ENCODE results near the gene SPTBN1.
A peak's percentile ranks its signal among the peaks of the same experiment; 100 is the strongest.

The SPTBN1 gene

DNA sequence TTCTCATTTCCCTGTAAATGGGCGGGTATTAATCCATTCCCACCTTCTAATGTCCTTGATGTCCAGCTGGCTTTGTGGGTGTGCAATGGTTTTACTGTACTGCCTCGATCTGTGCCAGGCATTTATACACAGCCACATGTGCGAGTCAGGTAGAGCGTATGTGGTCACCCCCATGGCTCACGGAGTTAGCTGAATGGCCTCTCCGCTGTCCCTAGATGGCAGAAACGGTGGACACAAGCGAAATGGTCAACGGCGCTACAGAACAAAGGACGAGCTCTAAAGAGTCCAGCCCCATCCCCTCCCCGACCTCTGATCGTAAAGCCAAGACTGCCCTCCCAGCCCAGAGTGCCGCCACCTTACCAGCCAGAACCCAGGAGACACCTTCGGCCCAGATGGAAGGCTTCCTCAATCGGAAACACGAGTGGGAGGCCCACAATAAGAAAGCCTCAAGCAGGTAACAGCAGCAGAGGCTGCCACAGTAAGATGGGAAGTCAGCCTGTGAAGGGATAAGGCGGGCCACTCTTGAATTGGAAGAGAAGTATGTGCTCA, 208.2 kb downstream of the SPTBN1 start:
- DNase-seq = no peak

DNA sequence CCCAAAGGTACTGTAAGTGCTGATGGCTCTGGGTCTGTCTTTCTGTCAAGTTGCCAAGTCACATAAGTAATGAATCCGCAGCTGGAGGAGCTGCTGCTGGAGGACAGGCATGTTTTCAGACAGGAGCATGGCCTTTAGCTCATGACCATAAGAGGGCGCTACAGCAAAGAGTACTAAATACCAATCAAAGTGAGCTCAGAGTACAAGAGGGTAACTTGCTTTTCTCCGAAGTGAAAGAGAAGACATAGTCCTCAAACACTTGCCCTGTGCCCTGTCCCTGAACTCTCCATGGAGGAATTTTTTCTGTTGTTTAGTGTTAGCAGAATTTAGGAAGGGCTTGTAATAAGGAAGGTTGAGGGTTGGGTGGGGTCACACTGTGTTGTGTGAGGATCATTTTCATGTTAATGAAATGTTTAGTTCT, 209.3 kb downstream of the SPTBN1 start:
- DNase-seq = no peak

DNA sequence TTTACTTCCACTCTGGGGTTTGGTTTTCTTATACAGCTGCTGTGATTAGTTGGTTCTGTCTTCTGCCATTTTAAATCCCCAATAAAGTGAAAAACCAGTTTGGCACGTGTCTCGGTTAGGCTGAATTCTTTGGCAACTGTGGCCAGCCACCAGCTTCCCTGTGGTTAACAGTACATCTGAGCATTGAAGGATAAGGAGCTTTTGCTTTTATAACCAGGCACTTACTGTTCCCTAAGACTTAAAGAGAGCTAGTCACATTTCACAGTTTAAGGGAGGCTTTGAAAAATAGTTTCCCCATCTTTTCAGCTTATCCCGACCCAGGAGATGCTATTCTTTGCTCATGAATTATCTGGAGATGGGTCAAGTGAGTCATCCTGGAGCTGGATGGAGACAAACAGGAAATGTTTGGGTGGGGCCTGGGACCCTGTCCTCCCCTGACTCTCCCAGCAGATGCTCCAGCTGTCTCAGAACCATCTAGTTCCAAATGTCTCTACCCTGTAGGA, 210.1 kb downstream of the SPTBN1 start:
- DNase-seq = no peak

DNA sequence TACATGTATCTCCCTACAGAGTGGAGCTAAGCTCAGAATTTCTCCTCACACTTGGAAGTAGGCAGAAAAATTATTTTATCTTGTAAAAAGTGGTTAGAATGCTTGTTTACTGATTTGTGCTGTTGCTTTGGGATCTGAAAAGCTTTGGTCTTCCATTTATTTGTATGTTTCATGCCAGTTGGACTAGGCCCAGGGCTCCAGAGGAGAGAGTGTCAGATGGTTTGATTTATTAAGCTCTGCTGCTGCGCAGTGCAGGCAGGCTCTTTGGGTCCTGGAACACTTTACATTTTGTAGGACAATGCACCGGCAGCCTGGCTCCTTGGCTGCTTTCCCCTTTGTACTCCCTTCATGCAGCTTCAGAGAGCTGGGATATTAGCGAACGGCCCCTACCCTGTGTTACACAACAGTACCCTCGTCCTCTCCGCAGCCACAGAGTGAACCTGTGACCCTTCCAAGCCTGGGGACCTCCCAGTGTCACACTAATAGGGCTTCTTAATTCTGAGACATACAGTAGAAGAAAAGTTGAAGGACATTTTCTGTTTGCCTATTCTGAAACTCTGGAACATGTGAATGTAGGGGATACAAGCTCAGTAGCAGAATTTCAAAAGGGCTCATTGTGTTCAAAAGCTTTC, 210.6 kb downstream of the SPTBN1 start:
- DNase-seq = no peak

DNA sequence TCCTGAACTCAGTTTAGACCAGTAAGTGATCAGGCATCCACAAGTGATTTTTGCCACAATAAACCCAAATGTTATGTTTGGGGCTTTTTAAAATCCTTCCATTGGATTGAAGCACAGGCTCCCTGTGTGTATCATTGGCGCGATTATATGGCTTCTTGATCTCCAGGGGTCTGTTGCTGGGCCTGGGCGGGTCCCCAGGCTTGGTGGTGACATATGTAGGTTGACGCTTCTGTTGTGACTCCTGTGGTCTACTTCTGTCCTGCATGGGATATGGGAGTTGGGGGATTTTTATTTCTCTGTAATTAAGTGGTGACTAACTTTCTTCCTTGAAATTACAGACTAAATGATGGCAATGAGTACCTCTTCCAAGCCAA, 211.1 kb downstream of the SPTBN1 start:
- DNase-seq = no peak

DNA sequence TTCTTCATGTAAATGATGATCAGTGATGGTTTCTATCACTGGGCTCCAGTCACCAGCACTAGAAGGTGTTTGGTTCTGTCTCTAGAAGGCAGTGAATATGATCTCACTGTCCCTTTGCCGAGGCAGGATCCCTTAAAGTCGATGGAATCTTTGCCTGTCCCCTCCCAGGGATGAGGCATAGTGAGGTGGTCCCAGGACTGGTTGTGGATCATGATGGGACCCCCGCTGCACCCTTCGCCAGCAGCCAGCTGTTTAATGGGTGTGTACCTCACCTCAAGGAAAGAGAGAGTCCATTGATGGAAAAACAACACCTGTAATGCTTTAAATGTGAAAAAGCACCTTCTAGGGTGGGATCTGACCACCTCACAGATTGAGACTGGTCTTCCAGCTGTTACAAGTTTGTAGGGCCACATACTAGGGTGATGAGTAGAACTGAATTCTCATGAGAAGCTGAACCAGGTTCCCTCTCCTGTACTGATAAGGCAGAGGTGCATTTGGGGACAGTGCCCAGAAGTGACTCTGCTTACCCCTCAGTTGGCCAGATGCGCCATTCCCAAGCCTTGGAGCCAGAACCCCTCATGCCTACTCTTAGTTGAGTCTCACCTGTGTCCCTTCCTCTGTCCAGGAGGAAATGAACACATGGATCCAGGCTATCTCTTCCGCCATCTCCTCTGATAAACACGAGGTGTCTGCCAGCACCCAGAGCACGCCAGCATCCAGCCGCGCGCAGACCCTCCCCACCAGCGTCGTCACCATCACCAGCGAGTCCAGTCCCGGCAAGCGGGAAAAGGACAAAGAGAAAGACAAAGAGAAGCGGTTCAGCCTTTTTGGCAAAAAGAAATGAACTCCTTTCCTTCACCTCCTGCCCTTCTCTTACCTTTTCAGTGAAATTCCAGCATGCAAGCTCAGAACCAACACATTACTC, 211.9 kb downstream of the SPTBN1 start:
- DNase-seq = no peak

DNA sequence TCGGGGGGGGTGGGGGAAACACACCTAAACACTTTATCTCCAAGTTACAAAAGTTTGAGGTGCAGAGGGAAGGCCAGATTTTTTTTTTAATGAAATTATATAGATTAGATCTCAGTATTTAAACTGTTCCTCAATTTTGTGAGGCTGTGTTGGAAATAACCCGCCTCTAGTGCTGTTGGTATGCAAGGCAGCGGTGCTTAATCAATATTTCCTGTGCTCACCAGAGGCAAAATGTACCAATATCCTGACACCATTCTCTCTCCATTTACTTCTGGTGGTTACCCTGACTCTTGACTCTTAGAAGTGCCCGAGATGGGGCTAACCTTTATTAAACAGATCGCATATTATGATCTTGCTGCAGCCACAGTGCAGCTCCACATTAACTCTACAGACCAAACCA, 212.6 kb downstream of the SPTBN1 start:
- no peak for DNase-seq

DNA sequence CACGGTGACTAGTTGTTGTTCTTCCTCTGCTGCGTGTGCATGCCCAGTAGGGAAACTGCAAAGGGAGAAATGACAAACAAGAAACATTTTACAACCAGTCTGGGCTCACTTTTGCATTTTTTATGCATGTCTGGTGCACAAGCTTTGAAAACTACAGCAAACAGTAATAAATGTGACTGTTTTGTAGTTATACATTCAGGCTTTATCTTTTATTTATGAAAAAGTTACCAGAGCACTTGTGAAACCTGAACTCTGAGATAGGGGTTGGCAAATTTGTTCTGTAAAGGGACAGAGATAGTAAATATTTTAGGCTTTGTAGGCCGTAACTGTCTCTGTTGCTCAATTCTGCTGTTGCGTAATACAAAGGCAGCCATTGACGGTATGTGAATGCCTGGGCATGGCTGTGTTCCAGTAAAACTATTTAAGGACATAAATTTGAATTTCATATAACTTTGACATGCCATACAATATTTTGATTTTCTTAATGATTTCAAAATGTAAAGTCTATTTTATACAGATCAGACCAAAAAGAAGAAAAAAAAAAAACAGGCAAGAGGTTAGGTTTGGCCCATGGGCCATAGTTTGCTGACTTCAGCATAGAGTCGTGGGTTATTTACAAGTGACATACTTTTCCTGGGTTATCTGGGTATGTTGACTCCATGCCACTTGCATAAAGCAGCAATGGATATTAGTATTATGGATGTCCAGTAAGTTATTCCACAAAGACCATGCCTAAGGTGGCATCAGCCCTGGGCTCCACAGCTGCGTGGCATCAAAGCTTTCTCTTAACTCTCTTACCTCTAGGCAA, 213.8 kb downstream of the SPTBN1 start:
- no peak for DNase-seq

DNA sequence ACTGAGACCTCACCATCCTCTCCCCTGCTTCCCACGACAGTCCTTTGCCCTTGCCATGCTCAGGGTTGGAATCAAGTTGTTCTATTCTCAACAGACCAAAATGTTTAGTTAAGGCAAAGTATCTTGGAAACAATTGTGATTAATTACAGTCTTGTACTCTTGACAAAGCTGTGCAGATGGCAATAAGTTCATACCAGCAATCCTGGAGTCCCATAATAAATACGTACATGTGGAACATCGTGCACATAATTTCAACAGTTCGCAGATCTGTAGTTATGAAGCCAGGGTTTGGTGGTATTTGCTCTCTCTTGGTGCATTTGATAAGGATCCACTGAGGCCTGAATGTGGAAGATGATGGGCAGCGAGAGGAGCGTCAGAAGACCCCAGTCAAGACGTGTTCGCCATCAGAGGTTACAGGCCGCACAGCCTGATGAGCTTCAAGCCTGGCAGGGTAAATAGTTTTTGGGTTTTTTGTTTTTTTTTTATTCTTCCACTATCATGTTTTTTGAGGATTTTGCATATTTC, 214.4 kb downstream of the SPTBN1 start:
- DNase-seq = no peak

DNA sequence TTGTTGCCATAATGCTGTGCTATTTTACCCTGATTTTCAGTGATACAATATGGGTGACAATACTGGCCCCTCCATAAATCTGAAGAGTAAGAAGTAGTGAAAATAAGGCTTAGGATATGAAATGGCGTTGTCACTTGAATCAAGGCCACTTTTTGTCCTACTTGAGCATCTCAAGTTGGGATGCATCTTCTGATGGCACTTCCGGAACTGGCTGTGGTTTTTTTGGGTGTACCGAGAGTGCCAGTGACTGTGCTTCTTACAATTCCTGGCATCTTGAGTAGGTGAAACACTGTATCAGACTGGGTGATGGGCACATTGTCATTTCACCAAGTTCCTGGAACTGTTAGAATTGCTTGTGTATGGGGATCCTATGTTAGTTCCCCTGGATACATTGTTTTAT, 214.9 kb downstream of the SPTBN1 start:
- DNase-seq = no peak

DNA sequence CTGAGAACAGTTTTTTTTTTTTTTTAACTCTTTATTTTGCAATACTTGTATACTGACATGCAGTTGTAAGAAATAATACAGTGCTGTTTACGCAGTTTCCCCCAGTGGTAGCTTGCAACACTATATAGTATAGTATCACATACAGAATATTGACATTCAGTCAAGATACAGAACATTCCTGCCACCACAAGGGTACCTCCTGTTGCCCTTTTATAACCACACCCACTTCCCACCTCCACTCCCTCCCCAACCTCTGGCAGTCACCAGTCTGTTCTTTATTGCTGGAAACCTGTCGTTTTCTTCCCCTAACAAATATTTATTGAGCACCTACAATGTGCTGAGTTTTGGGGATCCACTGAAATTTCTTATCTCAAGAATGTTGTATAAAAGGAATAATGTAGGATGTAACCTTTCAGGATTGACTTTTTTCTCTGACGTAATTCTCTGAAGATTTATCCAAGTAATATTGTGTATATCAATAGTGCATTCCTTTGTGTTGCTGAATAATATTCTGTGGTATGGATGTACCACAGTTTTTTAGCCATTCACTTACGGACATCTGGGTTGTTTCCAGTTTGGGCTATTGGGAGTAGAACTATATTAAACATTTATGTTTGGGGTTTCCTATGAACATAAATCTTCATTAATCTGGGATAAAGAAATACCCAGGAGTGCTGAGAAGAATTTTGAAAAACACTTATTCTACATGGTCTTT, 215.9 kb downstream of the SPTBN1 start:
- DNase-seq = no peak

DNA sequence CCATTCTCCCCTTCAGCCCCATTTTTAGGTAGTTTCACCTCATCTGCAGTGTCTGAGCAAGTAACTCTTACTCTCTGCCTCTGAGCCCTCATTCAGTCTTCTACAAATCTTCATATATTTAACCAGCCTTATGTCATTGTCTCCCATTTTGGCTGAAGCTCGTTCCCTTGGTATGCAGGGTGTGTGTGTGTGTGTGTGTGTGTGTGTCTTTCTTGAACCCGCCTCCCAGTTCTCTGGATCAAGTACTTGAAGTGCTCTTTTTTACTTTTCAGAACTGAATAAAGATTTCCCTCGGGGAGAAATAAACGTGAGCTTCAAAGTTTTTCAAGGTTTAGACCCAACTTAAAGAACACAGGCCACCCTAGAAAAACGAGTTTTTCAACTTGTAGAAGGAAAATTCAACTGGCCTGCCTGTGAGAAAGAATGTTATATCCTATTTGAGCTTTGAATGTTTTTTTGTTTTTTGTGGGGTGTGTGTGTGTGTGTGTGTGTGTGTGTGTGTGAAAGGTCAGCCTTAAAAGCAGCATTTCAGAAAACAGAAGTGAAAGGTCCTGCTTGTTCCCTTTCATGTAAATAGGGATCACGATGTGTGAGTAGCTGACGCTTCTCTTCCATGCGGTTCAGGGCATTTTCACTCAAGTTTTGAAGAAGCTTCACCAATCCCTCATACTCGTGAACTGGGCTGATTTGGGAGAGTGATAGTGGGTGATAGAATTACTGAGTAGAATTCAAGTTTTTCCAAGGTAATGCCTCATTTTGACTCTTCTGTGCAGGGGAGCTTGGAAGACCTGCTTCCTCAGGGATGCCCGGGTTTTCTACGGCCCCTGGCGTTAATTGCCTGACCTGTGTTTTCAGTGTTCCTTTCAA, 216.7 kb downstream of the SPTBN1 start:
- no peak for DNase-seq

DNA sequence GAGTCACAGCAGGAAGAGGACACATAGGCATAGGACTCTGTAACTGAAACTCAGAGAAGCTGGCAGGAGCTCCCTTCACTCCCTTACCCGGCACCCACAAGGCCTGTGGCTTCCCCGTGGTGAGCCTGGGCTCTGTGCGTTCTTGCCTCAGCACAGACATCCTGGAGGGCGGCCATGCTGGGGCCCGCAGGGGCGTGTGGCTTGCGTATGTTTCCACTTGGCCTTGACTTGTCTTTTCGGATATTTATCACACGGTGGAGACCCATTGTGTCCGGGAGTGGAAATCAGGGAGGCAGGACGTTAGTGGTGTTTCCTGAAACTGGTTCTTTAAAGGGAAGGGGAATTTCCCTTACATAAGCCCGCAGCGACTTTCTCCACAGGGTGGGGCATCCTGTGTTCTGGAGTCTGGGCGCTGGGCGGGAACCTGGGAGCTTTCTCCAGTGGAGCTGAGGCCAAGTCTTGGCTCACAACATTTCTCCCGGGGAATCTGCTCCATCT, 217.4 kb downstream of the SPTBN1 start:
- peak in 1 of 4 experiments; percentile 17 for DNase-seq

DNA sequence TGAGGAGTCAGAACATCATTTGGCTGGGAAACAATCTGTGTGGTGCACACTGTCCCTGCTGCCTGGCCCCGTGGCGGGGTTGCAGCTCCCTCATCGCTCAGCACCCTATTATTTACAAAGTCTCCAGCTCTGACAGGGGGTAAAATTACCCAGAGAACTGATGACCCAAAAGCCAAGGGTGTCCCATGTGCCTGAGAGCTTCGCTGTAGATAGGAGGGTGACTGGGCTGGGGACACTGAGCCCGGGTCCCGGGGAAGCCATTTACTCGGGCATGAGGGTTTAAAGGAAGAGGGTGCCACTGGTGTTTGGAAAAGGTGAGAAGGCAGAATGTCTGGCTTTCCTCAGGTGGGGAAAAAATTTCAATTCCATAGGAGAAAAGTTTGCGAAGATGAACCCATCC, 219.2 kb downstream of the SPTBN1 start:
- no peak for DNase-seq

DNA sequence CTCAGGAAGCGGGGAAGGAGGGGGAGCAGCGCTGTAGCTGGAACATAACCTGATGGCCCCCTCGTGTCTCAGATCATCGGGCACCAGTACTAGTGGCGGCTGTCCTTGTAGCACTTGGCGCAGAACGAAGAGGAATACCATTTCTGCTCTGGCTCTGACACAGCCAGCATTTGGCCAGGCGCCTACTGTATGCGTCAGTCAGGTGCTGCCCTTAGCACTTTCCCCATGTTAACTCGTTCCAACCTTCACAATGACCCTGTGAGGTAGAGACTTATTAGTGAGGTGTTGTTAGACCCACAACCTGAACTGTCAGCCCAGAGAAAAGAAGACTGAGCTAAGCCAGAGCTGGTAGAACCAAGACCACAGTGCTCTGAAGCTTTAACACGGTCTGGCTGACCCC, 219.6 kb downstream of the SPTBN1 start:
- DNase-seq = no peak

DNA sequence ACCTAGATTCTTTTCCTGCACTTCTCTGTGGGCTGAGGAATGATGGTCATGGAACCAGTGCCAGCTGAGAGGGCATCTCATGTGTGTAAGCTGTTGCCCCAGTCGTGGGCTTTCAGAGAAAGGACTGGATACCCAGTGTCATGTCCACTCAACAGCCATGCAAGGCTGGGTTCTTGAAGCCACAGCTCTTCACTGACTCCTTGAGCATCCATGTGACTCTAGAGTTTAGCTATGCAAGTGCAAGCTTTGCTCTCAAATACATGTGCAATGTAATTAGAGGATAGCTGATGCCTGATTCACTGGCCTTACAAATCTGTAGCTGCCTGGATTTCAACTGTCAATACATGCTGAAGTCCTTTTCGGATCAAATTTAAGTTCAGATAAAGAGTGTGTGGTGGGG, 220.5 kb downstream of the SPTBN1 start:
- DNase-seq = no peak

DNA sequence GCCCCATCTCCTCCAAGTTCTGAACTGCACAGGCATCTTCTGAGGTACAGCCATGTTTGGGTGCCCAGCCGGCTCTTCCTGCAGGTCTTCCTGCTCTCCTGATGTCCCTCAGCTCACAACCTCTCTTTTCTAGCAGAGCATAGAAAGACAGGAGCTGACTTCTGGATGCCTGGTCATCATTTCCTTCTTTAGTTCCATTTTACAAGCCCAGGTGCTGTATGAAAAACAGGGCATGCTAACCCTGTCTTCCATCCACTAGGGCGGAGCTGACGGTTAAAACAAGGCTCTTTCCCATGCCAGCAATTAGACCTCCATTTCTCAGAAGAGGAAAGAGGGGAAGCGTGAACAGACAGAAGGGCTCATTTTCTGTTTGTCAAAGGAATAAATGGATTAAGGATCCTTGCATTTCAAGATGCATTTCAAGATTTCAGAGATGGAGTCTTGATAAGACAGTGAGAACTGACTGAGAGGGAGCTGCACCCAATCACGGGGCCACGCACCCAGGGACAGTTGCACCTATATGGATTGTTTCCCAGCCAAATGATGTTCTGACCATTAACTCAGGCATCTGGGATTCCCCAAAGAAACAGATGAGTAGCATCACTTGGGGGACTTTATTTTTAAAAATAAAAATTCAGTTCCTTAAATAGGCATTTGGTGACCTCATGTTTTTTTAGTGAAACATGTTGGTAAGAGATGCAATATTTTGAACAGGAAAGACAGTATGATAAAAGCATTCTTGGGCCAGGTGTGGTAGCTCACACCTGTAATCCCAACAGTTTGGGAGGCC, 221.5 kb downstream of the SPTBN1 start:
- DNase-seq = no peak

DNA sequence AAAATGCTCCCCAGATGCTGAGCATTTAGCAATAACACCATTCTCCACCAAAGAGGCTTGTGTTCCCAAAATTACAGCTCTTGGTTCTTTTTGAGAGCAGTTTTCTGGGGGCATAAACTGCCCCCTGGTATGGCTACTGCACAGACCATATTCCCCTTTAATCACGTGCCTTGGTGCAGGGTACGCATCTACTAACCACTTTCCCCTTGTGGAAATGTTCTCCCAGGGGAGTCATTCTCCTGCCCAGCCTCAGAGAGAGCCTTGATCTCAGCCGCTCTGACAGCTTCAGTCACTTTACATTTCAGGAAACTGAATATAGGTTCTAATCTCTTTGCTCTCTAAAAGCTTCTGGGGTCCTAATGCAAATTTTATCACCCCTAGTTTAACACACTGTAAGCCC, 222.6 kb downstream of the SPTBN1 start:
- no peak for DNase-seq

DNA sequence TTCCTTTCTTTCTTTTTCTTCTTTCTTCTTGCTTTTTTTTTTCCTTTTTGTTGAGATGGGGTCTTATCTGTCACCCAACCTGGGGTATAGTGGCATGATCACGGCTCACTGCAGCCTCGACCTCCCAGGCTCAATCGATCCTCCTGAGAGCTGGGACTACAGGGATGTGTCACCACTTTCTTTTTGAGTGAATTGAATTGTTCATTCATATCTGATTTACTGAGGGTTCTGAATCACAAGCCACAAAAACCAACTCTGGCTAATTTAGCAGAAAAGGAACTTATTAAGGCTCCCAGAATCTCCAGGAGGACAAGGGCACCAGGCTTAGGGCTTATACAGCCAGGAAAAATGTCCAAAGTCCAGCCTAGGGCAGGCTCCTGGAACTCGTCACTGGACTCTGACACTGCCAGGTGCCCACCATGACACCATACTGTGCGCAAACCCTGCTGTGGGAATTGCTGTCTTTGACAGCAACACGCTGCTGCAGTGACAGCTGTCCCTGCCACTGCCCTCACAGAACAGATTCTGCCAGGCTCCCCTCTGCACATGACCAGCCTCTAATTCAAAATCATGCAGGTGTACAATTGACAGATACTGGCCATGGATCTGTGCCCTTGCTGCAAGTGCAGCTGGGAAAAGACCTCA, 224.4 kb downstream of the SPTBN1 start:
- no peak for DNase-seq

DNA sequence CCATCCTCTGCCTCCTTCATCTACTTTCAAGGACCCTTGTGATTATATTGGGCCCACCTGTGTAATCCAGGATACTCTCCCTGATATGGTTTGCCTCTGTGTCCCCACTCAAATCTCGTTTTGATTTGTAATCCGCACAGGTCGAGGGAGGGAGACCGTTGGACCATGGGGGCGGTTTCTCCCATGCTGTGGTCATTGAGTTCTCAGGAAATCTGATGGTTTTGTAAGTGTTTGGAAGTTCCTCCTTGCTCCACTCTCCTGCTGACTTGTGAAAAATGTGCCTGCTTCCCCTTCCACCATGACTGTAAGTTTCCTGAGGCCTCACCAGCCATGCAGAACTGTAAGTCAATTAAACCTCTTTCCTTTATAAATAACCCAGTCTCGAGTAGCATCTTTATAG, 225.3 kb downstream of the SPTBN1 start:
- DNase-seq = no peak
